GM10266 (cell line): Measurements from ENCODE around the gene PDK1.

Source experiments
- DNase-seq: peaks from one replicate; pipeline ENCODE4 v3.0.0; 2012; ENCODE audit errors: extremely low spot score
- CTCF ChIP-seq: IDR thresholded peaks from 2 replicates; pipeline ENCODE4 v1.5.1; 2012; ENCODE audit warnings: mild to moderate bottlenecking, low read depth; ENCODE audit not compliant: control insufficient read depth, insufficient read depth; ENCODE audit errors: missing control alignments

PDK1 gene

GRCh38 chr2:172561270-172561669 lies 5.4 kb downstream of the PDK1 start:
- TF ChIP-seq CTCF = no peak

GRCh38 chr2:172562298-172562697 lies 6.4 kb downstream of the PDK1 start:
- DNase-seq = no peak

More at GRCh38 chr2:172561270-172561669, 5.4 kb downstream of the PDK1 start:
- no peak for DNase-seq

GRCh38 chr2:172564376-172564775 lies 8.5 kb downstream of the PDK1 start:
- no peak for TF ChIP-seq CTCF
- DNase-seq = no peak

More at GRCh38 chr2:172562298-172562697, 6.4 kb downstream of the PDK1 start:
- no peak for TF ChIP-seq CTCF

GRCh38 chr2:172571245-172571644 lies 15.4 kb downstream of the PDK1 start:
- no peak for DNase-seq
- TF ChIP-seq CTCF = no peak

GRCh38 chr2:172572981-172573380 lies 17.1 kb downstream of the PDK1 start:
- TF ChIP-seq CTCF = no peak
- DNase-seq = no peak

- TF ChIP-seq CTCF = no peak
- no peak for DNase-seq
These were observed 19.1 kb downstream of the PDK1 start for GRCh38 chr2:172574965-172575364.

GRCh38 chr2:172578054-172578453 lies 22.2 kb downstream of the PDK1 start:
- DNase-seq = no peak
- no peak for TF ChIP-seq CTCF
